CD4-positive, alpha-beta T cell treated with Interleukin-17A for 4 hours (primary cell): ENCODE results near the gene PDLIM1.

Experiments
- DNase-seq: peaks from one replicate; pipeline ENCODE4 v3.0.0-alpha.2; 2020; ENCODE audit warnings: mixed read lengths

PDLIM1 gene

DNA sequence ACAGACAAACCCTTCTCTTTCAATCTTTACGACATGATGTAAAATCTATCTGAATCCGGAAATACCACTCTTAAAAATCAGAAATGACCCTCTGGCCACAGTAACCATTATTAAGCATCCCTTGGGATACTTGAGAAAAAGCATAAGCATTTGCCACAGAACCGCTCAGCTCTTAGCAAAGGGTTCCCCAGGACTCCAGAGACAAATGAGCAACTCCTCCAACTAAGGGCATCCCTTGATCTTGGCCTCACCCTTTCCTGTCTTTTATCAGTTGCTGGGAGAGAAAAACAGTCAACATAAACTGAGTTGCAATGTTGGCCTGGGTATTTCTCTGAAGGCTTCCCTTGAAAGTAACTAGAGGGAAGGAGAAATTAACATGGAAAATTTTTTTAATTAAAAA is 3.5 kb downstream of the PDLIM1 start:
- DNase-seq = no peak

- DNase-seq = no peak
Measured at GRCh38 chr10:95286707-95287106, 4.1 kb downstream of the PDLIM1 start.

DNA sequence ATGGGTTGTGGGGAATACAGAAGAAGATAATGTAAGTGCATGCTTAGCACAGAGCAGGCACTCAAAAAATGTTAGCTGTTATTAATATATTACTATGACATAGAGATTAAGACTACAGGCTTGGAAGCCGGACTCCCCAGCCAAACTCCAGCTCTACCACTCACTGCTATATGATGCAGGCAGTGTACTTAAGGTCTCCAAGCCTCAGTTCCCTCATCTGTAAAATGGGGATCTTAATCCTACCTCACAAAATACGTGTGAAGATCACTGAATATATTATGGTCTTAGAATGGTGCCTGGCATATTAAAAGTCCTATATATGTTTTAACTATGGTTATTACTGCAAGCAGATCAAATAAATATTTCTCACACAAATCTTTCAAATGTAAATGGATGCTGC is 5.2 kb downstream of the PDLIM1 start:
- no peak for DNase-seq

GRCh38 chr10:95284807-95285206 is 6.0 kb downstream of the PDLIM1 start:
- no peak for DNase-seq

GRCh38 chr10:95282107-95282506 is 8.7 kb downstream of the PDLIM1 start:
- DNase-seq = no peak

DNA sequence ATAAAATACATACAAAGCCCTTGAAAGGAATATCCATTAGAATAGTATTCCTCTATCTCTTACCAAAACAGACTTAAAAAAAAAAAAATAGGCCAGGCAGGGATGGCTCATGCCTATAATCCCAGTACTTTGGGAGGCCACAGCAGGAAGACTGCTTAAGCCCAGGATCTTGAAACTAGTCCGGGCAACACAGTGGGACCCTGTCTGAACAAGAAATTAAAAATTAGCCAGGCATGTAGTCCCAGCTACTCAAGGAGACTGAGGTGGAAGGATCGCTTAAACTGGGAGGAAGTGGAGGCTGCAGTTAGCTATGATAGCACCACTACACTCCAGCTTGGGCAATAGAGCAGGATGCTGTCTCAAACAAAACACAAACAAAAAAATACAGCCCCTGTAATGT is 9.6 kb downstream of the PDLIM1 start:
- no peak for DNase-seq

- DNase-seq = no peak
Measured at GRCh38 chr10:95280637-95281036, 10.2 kb downstream of the PDLIM1 start.

DNA sequence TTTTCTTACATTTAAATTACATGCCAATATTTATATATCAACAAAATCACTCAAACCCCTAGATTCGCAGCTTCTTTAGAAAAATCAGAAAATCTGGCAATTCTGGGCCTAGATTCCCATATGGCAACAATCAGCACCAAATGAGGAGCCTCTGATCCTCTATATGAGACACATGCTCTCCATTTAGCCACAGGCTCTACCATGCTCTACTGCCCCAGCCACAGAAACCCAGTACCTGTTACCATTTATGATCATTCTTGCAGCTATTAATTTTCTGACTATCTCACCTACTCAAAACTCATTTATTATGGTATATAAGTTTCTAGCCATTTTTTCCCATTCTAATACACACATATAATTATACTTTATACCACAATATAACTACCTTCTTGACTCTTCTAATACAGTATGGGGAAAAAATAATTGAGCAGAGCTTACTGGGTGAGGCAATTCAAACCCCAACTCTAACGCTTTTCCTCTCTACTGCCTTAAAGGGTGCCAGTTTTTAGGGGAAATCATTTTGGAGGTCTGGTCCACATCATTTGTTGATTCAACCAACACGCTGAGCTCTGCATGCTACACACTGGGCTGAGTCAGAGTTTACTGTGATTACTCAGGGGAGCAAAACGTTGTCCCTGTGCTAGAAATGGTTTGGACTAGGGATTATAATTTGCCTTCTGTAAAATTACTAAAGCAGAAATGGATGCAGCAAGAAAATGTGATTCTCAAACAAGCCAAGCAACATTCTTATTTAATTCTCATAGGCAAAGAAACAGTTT is 11.6 kb downstream of the PDLIM1 start:
- no peak for DNase-seq

GRCh38 chr10:95278061-95278988 is 12.5 kb downstream of the PDLIM1 start:
- no peak for DNase-seq

DNA sequence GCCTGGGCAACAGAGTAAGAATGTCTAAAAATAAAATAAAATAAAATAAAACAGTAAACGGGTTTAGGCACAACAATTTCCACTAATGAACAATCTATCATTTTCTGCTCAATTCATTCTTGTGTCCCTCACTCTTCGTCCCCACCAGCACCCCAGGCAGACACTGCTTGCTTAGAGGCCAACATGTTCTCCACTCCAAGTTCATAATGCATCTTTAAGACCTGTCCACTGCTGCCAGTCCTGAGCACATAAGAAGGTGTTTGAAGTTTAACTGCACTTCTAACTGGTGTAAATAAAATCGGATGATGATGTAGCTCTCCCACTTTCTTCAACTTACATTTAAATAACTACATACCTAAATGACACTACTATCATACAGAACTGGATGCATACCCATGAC is 13.2 kb downstream of the PDLIM1 start:
- no peak for DNase-seq

- no peak for DNase-seq
Measured at GRCh38 chr10:95277201-95277570, 13.6 kb downstream of the PDLIM1 start.

DNA sequence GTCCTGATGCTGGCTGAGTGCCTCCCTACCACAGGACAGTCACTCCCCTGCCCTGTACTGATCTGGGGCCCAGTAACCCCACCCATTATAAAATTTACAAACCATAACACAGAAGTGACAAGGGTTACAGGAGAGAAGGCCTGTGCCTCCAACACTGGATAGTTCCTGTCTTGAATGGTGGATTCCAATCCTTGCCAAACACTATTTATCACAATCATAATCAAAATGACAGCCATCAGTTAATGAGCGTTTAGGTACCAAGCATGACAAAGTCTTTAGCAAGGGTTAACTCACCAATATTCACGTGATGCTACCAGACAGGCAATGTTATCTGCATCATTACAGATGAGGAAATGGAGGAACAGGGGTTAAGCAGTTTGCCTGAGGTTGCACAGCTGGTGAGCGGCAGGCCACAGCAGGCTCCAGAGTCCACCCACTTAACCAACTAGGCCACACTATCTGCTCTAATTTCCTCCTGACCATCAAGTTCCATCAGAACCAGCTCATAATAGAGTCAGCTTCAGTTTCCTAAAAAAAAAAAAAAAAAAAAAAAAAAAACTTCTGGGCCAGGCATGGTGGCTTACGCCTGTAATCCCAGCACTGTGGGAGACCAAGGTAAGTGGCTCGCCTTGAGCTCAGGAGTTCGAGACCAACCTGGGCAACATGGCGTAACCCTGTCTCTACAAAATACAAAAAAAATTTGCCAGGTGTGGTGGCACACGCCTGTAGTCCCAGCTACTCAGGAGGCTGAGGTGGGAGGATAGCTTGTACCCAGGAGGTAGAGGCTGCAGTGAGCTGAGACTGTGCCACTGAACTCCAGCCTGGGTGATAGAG is 14.2 kb downstream of the PDLIM1 start:
- no peak for DNase-seq

DNA sequence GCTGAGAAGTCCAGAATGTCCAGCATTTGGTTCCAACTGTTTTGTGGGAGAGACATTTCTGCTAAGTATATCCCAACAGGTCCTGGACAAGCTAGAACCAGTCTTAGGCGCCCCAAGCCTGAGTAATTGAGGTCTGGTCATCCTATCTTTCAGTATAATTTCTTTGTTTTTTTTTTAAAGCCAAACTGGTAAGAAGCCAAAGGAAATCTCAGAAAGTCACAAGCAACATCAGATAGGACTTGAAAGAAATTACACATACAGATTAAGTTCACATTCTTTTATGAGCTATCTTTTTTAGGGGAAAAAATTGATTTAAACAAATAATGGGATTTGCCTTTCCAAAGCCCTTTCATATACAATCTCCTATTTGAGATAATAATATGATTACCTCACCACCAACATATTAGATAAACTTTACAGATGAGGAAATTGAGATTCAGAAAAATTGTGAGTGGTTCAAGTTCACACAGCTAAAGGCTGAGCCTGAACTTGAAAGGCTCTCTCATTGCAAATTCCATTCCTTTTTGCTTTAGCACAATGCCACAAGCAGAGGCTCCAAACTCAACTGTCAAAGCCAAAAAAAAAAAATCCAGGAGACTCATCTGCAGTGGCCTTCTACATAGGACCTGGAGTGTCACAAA is 15.0 kb downstream of the PDLIM1 start:
- DNase-seq = no peak

GRCh38 chr10:95273393-95274312 is 17.1 kb downstream of the PDLIM1 start:
- no peak for DNase-seq

GRCh38 chr10:95268438-95268837 is 22.4 kb downstream of the PDLIM1 start:
- DNase-seq = no peak

- no peak for DNase-seq
Measured at GRCh38 chr10:95267251-95267650, 23.6 kb downstream of the PDLIM1 start.

DNA sequence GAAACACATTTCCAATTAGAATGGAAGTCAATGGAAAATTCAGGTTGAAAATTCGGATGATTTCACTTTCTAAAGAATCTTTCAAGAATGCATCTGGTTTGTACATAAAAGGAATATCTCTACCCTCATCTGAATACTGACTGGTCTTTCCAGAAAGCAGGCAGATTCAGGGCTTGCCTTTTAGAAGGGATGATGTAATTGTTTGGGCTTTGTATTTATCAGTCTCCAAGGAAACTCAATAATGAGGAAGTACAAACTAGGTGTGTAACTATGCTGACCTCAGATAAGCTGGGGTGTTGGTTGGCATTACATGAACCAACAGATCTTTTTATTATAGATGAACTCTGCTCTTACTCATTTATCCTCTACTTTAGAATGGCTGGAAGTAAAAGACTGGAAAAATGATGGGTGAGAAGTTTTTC is 24.1 kb downstream of the PDLIM1 start:
- DNase-seq = no peak

GRCh38 chr10:95265572-95265971 is 25.2 kb downstream of the PDLIM1 start:
- DNase-seq = no peak

- DNase-seq = no peak
Measured at GRCh38 chr10:95264227-95265051, 26.4 kb downstream of the PDLIM1 start.

DNA sequence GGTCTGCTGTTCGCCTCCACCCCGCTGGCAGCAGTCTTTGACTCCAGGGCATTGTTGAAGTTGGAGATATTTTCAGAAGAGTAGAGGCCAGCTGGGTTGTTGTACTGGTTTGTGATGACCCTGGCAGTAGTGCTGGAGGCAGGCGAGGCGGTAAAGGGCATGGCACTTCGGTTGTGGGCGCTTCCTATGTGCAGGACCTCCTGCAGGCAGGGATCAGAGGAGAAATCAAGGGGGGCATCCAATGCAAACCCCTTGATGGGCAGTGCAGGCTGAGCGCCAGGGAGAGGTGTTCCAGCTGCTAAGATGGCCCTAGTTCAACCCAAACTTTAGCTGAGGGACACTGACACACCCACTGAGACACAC is 27.0 kb downstream of the PDLIM1 start:
- no peak for DNase-seq
